MM.1S (cell line): ENCODE data around the gene SMAD3.

ENCODE experiments used
- EZH2 ChIP-seq: fragments of 300-600 bp; sonication (generic); optimal IDR thresholded peaks from 2 replicates; pipeline ENCODE3; 2017; ENCODE audit warnings: low read depth, mild to moderate bottlenecking, antibody characterized with exemption, low read length, mixed read lengths
- TF ChIP-seq, protein P1 (sequence below): fragments of 300-600 bp; sonication (generic); IDR thresholded peaks from 2 replicates; pipeline ENCODE4 v1.5.1; 2016; ENCODE audit warnings: antibody characterized with exemption, low read length, mixed read lengths

DNA sequence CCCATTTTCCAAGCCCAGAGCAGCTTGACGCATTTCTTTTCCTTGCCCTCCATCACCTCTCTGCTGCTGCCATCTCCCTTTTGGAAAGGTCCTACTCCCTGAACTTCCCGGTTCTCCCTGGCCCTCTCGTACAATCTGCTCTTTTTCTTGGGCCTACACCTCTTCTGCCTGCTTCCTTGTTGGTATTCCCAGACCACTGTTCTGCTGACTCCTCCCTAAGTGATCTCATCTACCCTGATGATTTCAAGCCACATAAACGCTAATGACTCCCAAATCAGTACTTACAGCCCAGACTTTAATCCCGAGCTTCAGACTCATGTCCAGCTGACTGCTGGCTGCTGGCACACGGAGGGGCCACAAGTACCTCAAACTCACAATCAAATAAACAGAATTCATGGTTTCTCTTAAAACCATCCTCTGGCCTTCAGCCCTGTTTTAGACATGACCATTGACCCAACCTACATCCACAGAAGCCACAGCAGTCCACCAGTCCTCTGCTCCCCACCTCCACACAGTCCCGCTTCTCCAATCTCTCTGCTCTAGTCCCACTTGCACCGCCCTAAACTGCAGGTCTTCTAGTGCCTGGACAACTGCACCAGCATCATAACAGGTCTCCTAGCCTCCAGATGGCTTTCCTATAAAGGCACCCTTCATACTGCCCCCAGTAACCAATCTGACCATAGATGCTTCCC lies 131.4 kb downstream of the SMAD3 start:
- TF ChIP-seq, protein P1, sequence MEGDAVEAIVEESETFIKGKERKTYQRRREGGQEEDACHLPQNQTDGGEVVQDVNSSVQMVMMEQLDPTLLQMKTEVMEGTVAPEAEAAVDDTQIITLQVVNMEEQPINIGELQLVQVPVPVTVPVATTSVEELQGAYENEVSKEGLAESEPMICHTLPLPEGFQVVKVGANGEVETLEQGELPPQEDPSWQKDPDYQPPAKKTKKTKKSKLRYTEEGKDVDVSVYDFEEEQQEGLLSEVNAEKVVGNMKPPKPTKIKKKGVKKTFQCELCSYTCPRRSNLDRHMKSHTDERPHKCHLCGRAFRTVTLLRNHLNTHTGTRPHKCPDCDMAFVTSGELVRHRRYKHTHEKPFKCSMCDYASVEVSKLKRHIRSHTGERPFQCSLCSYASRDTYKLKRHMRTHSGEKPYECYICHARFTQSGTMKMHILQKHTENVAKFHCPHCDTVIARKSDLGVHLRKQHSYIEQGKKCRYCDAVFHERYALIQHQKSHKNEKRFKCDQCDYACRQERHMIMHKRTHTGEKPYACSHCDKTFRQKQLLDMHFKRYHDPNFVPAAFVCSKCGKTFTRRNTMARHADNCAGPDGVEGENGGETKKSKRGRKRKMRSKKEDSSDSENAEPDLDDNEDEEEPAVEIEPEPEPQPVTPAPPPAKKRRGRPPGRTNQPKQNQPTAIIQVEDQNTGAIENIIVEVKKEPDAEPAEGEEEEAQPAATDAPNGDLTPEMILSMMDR, result no peak
- no peak for TF ChIP-seq EZH2
